IPS DF 4.7 (cell line): ENCODE measurements around the gene PITPNC1.
"Not testable (repeated sequence)": the region's sequence is repeated elsewhere in the genome, so short reads cannot be mapped to it uniquely, and the experiment has no call there.

ENCODE experiments used
- DNase-seq: peaks from one replicate; pipeline ENCODE4 v3.0.0-alpha.2; 2013; ENCODE audit warnings: low spot score; ENCODE audit errors: extremely low read depth

Gene PITPNC1

GRCh38 chr17:67400193-67400592, 23.1 kb downstream of the PITPNC1 start:
- no peak for DNase-seq

GRCh38 chr17:67401106-67401505, 24.0 kb downstream of the PITPNC1 start:
- DNase-seq = no peak

- no peak for DNase-seq
Observed at GRCh38 chr17:67401598-67402504, 24.8 kb downstream of the PITPNC1 start.

GRCh38 chr17:67403065-67403464, 26.0 kb downstream of the PITPNC1 start:
- no peak for DNase-seq

GRCh38 chr17:67403483-67403882, 26.4 kb downstream of the PITPNC1 start:
- no peak for DNase-seq

GRCh38 chr17:67408455-67408830, 31.4 kb downstream of the PITPNC1 start:
- DNase-seq = not testable (repeated sequence)

GRCh38 chr17:67411397-67411796, 34.3 kb downstream of the PITPNC1 start:
- no peak for DNase-seq

GRCh38 chr17:67412032-67412431, 35.0 kb downstream of the PITPNC1 start:
- no peak for DNase-seq

GRCh38 chr17:67412941-67413340, 35.9 kb downstream of the PITPNC1 start:
- DNase-seq = no peak

GRCh38 chr17:67413388-67413787, 36.3 kb downstream of the PITPNC1 start:
- no peak for DNase-seq

GRCh38 chr17:67414130-67414529, 37.0 kb downstream of the PITPNC1 start:
- no peak for DNase-seq

- no peak for DNase-seq
Observed at GRCh38 chr17:67414559-67414958, 37.5 kb downstream of the PITPNC1 start.

- DNase-seq = no peak
Observed at GRCh38 chr17:67415291-67415690, 38.2 kb downstream of the PITPNC1 start.

GRCh38 chr17:67417507-67417906, 40.4 kb downstream of the PITPNC1 start:
- DNase-seq = no peak

- no peak for DNase-seq
Observed at GRCh38 chr17:67420994-67421393, 43.9 kb downstream of the PITPNC1 start.

- no peak for DNase-seq
Observed at GRCh38 chr17:67421869-67422273, 44.8 kb downstream of the PITPNC1 start.

- DNase-seq = not testable (repeated sequence)
Observed at GRCh38 chr17:67422296-67422695, 45.2 kb downstream of the PITPNC1 start.

GRCh38 chr17:67422897-67423296, 45.8 kb downstream of the PITPNC1 start:
- no peak for DNase-seq

- no peak for DNase-seq
Observed at GRCh38 chr17:67425571-67426160, 48.6 kb downstream of the PITPNC1 start.

- DNase-seq = no peak
Observed at GRCh38 chr17:67427424-67427823, 50.3 kb downstream of the PITPNC1 start.

GRCh38 chr17:67430515-67430914, 53.4 kb downstream of the PITPNC1 start:
- not testable (repeated sequence) for DNase-seq

GRCh38 chr17:67431249-67432015, 54.4 kb downstream of the PITPNC1 start:
- no peak for DNase-seq
